NCI-H1105 treated with DMSO at 0.1 percent for 48 hours (cell line): ENCODE data around the gene PPM1H.

Experiments used
- DNase-seq: peaks from one replicate; lab custom pipeline; 2025; lab: John Stamatoyannopoulos, UW

PPM1H gene

DNA sequence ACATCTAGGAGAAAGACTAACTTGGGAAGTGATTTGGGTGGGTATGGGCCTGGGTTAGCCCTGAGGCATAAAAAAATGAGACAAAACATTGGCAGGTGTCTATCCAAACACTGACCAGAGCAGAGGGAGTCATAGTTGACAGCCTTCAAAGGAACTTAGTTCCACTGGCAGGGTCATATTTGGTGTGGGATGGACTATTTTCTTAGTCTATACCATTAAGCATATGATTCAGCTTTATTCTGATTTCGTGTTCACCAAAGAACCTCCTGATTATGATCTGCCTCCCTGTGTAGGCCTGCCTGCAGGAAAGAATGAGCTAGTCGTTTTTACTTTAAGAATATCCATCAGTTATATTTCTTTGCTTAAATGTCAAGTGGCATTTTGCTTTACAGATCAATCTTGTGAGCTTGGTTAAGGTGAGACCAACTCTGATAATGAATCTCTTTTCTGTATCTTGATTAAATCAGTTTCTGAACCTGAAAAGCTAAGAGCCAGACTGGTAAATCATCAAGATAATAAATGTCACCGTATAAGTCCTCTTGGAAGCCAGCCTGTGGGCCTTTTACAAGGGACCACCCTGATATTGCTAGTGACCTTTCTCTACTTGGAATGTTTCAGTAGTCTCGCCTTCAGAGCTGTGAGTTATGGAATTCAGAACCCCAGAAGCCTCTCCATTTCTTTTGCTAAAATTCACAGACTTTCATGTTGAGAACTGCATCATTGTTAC lies 285.4 kb downstream of the PPM1H start:
- DNase-seq, result no peak

DNA sequence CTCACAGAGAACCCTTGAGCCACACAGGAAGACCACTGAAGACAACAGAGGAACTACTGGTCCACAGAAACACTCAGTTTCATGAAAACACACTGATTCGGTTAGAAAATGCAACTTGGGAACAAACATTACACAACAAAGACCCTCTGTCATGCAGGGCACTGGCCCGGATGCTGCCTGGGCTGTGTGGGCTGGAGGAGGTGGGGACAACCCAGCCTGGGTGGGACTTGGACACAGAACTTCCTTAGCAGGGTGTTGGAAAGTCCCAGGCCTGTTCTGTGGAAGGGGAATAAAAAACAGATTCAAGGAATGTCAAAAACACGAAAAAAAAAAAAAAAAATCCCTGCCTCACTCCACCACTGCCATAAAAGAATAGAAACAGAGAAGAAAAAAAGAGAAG lies 287.4 kb downstream of the PPM1H start:
- DNase-seq, result no peak

DNA sequence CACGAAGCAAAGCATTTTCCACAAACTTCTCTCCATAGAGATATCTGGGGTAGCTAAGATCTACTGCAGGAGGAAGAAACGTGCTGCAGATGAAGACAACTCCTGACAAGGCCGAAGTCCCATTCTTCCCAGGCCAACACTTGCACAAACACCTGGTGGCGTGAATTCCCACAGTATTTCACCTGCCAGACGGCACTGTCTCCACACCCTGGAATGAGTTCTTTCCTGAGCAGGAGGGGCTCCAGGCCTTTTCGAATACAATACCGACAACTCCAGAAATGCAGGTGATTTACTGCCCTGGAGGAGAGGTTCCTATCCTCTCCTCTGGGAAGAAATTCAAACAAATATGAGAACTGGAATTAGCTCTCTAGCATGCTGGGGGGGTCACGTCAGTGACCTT lies 288.4 kb downstream of the PPM1H start:
- no peak for DNase-seq

DNA sequence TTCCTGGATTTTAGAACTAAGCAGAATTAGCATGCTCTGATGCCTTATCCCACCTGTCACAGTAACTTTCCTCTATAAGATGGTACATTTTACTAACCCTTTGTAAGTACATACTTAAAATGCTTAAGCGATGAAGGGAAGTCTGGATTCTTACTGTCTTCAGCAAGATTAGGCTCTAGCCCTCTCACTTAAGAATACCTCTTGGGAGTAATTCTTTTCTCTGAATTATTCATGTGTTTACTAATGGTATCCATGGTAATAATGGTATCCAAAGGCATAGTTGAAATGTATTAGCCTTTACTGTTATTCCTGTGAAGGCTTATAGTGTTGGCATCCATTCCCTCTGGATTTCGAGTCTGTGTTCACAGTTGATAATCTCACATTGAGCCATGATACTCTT lies 291.5 kb downstream of the PPM1H start:
- no peak for DNase-seq

DNA sequence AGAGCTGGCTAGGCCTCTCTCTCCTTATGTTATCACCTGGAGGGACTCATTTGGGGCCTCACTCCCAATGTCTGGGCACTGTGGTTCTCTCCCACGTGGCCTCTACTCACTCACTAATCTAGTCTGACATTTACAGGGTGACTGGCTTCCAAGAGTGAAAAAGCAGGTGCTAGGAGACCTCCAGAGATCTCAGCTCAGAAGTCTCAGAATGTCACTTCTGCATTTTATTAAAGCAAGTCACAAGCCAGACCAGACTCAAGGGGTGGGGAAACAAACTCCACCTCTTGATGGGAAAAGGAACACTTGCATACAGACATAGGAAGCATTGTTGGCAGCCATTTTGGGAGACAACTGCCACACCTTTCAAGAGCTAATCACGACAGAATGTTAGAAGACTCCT lies 292.5 kb downstream of the PPM1H start:
- DNase-seq, result no peak

DNA sequence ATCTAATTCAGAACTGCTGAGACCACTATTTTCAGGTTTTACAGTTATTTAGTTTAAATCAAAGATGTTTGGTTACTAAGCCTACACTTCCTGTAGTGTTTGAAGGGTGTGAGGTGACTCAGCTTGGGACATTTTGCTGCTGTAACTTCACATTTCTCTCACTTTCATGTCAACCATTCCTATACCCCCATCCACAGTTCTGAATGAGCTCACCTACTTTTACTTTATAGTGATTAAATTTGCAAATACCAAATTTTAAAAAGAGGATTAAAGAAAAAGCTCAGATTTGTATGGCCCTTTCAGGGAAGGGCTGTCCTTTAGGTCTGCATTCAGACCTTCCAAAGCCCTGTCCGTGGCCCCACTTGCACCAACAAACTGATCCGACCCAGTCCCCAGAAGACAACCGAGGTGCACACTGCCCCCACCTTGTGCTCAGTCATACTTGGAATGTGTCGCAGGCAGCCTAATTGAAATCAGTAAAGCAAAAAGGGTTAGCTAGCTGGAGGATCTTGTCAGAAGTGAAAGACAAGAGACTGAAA lies 294.0 kb downstream of the PPM1H start:
- no peak for DNase-seq

DNA sequence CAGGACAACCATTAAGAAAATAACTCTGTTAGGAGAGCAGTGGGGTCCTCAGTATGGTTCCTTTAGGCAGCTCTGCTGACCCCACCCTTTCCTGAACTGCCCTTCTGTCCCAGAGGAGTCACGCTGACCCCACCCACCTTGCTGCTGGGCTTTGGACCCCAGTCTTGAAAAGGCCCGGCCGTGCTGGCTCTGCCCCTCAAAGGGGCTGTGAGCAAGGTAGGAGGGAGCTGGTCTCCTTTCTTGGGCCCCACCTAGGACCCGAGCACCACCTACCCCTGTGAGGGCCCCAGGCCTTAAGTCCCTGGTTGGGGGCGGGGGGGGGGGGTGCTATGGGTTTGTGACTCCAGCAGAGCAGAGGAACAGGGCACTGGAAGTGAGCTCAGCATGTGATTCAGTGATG lies 297.3 kb downstream of the PPM1H start:
- DNase-seq, result no peak

DNA sequence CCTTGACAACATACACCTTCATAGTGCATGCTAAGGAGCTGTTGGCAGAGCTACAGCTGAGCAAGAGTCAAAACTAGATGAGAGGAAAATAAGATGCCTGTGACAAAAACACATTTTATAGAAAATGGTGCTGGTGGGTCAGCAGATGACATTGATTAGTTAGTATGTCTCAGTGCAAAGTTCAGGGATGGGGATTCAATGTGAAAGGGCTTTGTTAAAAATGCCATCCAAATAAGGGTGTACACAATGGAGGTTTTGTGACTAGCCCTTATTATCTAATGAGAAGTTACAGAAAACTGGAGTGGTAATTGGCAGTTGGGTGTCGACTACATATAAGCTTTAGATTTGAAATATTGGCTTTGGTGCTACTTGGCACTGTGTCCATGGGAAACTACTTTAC lies 299.3 kb downstream of the PPM1H start:
- no peak for DNase-seq

DNA sequence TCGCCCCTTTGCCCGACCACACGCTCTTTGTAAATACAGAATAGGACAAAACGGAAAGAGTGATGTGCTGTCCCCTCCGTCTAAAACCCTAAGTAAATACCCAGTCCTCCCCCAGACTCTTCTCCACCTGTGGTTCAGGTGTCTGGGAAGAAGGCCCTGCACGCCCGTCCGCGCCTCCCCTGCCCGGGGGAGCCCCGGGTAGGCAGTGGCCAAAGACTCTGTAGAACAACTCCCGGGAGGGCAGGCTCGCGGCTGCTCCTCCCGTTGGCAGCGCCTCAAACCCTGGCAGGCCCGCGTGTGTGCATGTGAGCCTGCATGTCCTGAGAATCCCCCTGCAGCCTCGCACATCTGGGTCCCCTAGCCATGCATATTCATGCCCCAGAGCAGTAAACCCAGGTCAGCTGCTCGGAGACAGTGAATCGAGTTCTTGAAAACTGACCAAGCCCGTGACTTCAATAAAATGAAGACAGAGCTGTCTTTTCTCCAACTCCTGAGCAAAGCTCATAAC lies 302.5 kb downstream of the PPM1H start:
- no peak for DNase-seq

DNA sequence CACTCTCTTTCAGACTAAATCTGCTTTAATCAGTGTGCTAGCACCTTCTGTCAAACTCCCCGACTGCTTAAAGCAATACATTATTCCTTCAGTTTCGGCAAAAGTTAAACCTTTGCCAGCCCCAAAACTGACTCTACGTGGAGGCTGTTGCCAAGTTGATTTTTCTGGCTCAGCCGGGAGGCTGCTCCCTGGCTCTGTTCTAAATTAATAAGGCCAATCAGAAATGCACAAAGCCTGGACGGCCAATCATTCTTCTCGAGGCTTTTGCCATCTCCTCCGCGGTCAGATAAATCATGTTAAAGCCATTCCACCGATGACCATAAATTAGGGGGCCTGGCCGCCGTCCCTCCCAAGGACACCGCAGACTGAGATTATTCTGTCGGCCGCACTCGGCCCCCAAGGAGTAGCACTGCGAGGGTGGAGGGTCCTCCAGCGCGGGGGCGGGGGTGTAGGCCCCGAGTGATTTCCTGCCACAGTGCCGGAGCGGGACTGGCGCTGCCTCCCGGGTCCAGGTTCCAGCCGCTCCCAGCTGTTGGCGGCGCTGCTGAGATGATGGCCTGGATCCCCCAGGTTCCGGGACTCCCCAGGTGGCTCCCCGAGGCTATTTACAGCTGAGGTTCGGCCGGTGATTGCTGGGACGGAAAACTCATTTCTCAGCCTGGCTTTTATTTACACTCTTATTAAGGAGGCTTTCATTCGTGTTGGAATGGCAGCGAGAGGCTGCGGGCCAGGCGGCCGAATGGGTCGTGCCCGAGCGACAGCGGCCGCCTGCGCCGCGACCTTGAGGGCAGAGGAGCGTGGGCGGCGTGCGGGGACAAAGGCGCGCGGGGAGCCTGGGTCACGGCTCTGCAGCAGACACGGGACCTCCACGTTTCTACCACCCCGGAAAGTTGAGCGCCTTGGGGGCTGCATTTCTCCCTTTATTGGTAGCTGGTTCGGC lies 303.2 kb downstream of the PPM1H start:
- DNase-seq, result no peak

DNA sequence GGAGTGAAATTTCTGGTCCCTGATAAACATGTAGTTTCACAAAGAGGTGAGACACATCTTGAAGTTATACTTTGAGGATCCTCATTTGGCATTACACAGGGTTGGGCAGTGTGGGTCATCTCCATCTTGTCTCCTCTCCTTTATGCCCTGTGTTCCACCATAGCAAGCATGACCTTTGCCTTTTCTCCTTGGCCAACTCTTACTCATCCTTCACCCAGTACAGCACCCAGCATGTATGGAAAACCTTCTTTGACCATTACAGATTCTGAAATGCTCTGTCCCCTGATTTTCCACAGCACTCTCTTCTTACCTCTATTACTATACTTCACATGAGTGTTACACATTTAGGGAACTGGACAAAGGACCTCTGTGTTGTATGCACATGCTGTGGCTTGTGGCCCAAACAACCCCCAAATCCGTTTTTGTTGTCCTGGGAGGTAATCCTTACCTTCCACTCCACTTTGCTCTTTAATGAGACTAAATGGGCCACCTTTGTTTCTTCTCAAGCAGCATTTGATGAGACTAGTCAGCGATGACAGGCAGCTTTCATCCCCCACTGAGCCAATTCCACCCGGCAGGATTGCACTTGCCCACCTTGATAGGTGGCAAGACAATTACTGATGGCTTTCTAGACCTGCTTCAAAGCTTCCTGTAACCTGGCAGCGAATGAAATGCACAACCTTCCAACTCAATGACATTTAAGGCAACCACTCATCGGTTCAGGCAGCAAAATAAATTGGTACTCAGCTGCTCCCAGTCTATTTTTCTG lies 304.8 kb downstream of the PPM1H start:
- peak; percentile 78 for DNase-seq

DNA sequence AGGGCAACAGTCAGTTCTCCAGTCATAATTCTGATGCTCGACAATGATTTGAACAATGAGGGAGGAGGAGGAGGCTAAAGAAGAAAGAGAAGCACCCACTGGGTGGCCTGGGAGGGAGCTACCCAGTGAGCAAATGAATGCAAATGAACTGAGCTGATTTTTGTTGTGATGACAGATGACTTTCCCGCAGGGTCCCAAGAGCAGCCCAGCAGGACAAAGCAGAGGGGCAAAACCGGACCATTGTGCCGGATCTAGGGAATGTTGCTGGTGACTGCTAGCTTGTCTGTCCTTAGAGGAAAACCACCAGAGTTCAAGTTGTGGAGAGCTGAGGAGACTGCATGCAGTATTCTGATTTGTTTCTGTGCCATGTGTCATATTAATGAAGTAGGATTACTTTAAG lies 305.5 kb downstream of the PPM1H start:
- DNase-seq, result no peak

DNA sequence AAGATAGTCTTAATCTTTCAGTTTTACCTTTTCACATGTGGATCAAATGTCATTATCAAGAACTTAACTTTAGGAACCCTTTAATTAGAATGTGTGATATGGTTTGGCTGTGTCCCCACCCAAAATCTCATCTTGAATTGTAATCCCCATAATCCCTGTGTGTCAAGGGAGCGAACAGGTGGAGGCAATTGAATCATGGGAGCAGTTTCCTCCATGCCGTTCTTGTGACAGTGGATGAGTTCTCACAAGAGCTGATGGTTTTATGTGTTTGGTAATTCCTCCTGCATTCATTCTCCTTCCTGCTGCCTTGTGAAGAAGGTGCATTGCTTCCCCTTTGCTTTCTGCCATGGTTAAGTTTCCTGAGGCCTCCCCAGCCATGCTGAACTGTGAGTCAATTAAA lies 307.8 kb downstream of the PPM1H start:
- DNase-seq, result no peak

DNA sequence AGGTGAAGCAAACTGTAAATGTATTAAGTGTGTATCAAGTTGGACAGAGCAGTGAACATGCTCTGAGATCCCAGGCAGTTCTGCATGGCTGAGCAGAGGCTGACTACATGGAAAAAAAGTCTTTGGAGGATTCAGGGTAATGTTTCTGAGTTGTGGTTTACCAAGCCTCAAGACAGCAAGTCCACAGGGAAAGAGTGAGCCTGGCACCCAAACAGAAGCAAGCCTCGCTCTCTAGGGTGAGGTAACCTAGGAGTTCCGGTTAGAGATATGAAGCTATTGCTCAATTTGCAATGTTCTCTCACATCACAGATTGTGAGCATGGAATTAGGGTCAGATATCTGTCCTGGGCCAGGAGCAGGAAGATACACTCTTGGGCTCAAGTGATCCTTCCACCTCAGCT lies 309.7 kb downstream of the PPM1H start:
- no peak for DNase-seq

DNA sequence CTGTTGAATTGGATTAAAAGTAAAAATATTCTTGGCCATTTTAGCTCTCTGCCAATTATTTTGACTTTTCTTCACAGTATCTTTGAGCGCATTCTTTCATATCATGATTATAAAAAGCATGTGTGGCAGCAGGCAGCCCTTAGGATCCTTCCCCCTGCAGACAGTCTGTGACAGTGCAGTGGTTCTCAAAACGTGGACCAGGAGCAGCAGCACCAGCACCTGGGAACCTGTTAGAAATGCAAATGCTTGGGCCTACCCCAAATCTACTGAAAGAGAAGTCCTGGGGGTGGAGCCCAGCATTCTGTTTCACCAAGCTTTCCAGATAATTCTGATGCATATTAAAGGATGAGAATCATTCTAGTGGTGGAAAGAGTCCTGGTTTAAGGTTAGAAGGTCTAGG lies 312.8 kb downstream of the PPM1H start:
- no peak for DNase-seq

DNA sequence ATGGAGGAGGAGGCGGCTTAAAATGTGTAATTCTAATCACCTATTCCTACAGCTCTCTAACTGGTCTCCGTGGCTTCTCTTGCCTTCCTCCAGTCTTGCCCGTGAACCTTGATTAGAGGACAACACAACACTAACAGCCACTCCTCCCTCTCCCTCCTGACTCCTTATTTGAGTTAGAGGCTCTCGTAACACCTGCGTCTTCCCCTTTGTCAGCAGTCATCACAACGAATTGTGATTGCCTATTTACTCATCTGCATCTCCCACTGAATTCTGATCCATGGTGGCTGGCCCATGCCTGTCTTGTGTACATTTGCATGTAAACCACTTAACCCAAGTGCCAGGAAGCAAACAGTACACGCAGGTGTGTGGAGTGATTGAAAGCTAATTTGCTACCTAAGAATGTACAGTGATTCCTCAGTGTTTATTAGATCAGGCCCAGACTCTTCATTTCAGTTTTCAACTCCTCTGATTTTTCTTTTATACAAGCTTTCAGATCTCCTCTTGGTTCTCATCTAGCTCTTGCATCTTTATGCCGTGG lies 313.8 kb downstream of the PPM1H start:
- peak; percentile 89 for DNase-seq

DNA sequence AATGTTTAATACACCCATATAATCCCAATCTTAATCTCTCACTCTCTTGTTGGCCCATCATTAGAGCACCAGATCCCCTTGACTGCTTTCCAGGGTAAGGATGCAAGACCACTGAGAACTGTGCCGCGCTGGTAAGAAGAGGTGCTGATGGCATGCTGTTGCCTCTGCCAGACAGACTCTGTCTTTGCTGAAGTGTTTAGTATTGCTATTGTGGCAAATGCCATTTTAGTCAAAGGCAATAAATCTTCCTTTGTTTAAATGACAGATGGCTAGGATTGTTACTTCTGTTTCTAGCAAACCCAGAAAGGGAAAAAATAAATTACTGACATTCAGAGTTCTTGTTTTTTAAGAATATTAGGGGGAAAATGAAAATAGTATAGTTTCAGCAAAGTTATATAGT lies 316.0 kb downstream of the PPM1H start:
- peak; percentile 17 for DNase-seq

DNA sequence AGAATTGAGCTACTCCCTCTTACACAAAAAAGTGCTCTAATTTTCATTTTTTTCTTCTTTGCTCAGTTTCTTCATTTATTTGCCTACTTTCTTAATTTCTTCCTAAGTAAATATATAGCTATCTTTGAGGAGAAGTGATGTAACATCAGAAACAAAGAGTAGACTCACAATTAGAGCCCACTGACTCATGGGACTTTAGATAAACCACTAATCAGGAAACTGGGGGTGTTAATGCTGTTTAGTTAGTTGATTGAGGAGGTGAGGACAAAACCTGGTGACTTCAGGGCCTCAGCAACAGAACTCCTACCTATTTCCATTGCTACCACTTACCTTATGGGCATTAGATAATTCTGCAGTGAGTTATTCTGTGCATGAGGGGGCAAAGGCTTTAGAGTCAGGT lies 316.6 kb downstream of the PPM1H start:
- DNase-seq, result no peak

DNA sequence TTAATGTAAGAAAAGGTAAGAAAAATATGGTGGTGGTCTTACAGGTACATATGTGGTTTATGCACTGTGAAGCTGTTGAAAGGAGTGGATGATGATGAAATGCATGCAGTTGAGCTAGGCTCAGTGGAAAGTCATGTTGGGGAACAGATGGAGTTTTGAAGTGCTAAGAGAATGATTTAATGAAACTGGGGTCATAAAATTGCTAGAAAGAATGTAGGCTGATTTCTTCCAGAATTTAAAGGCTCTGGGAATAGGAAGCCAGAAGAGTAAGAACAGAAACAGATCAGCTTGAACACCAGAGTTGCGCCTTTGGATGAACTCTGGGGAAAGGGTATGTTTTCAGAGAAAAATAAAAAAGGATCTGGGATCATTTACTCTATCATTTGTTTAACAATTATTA lies 321.9 kb downstream of the PPM1H start:
- DNase-seq, result no peak

DNA sequence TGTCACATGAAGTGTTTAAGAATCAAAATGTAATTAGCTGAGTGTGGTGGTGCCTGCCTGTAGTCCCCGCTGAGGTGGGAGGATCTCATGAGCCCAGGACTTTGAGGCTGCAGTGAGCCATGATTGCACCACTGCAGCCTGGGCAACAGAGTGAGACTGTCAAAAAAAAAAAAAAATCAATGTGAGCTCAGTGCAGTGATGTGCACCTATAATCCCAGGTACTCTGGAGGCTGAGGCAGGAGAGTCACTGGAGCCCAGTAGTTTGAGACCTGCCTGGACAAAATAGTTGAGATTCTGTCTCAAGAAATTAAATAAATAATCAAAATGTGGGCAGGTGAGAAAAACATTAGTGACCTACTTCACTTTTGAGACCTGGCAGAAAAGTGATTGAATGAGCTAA lies 328.3 kb downstream of the PPM1H start:
- no peak for DNase-seq

DNA sequence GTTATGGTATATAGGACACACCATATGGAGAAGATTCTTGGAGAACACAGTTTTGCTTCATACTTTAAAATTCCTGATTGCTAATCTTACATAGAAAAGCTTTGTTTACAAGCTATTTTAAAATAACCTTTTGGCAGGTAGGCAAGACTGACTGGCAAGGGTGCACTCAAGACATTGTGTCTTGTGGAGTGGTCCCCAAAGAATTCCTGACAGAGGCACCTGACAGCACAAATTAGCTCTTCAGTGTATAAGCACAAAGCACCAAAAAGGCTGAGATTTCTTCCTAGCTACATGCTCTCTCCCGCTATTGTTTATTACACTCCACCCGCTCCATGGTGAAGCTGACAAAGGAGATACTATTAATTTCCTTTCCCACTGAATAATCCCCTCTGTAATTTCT lies 329.0 kb downstream of the PPM1H start:
- no peak for DNase-seq

DNA sequence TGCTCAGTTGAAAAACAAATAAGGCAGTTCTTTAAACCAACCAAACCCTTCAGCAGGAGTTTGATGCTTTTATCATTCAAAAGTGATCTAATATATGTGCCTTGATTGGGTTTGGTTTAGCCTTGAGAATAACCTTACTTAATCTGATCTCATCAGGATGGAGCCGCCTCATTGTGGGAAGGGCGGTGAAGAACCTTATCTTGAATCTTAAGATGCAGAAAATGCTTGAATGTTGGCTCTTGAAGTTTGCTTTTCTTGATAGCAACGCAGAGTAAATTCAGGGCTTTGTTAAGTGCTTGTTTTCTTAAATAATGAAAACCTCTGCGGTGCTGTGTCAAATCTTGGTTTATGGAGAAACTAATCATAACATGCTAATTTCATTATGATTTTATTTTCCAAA lies 330.1 kb downstream of the PPM1H start:
- no peak for DNase-seq
